NCI-H187 treated with DMSO at 0.1 percent for 48 hours (cell line): ENCODE data around the gene PTTG2.

Source experiments
- DNase-seq: peaks from one replicate; lab custom pipeline; 2025; lab: John Stamatoyannopoulos, UW

PTTG2 gene

DNA sequence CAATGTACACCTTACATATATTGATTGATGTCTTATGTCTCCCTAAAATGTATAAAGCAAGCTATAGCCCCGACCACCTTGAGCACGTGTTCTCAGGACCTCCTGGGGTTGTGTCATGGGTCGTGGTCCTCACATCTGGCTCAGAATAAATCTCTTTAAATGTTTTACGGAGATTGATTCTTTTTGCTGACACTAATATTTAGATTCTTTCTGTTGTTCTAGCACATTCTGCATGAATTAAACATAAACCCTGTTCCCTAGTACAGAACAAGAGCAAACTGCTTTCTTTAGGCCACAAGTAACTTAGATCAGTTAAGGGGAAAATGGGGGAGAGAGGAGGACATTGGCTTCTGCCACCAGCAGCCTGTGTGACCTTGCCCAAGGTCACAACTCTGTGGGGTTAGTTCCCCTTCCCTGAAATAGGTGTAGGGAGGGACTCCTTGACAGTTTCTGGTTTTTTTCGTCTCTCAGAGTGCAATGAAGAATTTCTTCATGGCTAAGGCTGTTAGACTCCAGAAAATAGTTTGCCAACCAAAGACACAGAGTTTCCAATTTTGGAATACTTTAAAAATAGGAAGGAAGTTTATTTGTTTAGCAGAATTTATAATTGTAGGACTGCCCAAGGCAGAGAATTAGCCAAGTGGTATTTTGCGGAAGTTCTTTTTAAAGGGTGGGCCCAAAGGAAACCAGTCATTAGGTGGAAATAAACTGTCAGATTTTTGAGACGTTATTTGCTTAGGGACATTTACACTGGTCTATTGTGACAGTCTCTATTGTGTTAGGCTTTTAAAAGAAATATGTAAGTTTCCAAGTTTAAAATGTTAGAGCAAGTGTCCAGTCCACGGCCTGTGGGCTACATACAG lies 29.4 kb downstream of the PTTG2 start:
- DNase-seq: no peak

DNA sequence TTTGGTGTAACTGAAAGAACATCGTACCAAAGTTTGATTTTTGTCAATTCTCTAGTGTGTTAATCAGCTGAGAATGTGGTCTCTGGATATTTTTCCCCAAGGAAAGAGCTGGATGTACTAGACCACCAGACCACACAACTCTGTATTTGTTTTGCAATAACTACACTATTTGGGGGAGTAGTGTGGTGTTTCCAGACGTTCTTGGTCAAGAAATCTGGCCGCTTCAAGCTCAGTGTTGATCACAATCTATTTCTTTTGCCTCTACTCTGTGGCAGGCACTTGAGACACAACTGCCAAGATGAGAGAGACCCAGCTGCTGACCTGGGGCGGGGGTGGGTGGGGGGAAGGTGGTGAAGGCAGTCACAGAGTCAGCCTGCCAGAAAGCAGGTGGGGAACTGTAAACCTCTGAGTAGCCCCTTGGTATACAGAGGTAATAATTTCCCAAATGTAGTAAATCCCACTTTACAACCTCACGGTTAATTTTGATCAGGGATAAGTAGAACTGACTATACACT lies 30.6 kb downstream of the PTTG2 start:
- no peak for DNase-seq

DNA sequence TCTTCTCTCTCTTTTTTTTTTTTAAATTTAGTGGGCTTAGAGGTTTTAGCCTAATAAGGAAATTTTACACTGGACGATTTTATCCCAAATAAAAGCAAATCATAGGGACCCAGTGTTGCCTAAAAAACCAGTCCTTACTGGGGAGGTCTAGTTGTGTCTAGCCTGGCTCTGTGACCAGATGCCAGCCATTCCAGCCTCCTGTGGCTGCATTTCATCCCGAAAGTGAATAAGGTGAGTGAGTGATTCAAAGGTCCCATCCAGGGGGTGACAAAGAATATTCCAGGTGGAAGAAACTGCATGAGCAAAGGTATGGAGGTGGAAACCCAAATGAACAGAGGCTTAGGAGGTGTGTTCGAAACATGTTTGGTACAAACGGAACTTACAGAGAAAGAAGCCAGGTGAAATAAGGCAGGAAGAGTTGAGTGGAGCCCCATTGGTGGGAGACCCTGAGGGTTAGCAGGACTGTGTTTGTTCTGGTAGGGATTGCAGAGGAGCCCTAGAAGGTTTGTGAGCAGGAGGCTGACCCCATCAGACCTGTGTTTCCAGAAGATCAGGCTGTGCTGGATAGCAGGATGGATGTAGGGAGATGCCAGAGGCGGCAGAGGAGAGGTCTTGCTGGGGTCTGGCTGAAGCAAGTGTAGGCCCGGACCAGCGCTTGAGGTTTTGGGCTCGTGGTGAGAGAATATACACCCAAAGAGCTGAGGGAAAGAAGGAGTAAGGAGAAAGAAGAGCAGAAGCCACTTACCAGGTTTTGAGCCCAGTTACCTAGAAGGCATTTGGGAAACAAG lies 31.6 kb downstream of the PTTG2 start:
- DNase-seq: no peak

DNA sequence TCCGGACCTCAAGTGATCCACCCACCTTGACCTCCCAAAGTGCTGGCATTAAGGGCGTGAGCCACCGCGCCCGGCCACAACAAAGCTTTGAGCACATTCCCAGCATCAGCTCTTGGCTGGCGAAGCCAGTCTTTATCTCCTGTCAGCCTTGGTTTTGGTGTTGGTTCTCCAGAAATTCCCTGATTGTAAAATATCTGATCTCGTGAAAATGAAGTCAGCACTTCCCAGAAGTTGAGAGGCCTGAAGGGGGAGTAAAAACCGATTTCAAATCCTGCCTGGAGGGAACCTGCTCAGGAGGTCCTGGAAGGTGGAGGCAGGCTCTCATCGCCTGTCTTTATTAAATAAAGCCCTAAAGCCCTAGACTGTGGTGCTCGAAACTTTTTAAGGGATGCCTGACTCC lies 33.6 kb downstream of the PTTG2 start:
- no peak for DNase-seq

DNA sequence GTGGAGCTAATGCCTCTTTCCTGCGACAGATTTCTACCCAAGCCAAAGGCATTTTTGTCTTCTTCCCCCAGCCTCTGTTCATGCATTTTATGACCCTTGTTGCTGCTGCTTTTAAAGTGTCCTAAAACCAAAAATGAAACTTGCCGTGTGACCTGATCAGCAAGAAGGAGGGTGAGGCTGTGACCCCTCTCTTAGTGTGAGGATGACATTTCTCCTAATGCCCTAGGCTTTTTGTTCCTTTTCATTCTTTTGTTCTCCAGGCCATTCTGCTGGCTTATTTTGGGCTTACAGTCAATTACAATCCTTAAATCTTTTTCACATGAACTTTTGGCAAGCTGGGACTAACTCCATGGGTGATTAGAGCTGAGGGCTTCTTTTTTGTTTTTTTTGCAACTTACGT lies 34.4 kb downstream of the PTTG2 start:
- no peak for DNase-seq

DNA sequence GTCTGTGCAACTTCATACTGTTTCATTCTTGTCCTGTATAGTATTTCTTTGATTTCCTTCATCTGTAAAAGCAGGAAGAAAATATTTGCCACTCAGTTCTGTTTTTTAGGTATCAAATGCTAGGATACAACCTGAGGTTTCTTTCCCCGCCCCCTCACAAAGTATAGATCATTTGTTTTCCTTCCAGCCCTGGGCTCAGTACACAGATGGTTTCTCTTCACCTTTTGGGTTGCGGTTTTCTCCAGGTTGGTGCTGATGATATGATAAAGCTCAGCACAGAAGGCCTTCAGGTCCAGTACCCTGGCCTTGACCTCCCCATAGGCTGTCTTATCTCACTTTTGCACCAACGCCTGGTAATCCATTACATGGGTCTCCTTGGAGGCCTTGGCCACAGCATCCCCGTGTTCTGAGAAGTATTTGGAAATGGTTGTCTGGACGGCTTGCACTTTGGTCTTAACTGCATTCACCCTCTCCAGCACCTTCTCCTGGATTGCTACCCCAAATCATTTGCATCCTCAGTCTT lies 35.2 kb downstream of the PTTG2 start:
- no peak for DNase-seq

DNA sequence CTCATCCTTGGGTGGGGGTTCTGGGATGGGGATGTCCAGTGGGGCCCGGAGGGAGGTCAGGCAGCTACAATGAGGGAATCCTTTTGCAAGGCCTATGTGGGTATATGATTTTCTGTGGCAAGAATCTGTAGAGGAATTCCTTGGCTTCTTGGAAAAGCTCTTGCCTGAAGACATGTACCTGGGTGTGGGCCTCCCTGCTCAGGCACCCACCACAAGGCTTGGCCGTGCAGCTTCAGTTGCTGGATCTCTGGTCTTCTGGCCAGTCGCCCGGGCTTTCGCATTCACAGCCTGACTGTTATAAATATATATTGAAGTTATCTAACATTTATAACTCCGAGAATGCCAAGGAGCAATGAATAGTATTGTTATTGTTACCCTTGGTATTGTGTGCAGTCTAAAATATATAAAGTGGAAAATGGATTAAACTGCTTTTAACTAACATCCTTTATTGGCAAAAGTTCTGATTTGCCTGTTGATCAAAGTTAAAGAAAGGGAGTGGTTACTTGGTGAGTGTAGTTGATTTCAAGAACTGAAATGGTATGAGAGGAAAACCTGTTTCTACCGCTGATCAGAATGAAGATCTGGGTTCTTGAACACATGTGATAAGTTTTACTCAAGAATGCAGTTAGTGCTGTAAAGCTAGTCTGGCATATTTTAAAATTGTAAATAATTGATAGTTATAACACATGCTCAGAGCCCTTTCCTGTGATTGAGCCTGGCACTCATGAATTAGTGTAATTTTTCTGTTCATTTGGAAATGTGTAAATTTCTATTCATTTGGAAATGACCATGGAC lies 36.0 kb downstream of the PTTG2 start:
- no peak for DNase-seq

DNA sequence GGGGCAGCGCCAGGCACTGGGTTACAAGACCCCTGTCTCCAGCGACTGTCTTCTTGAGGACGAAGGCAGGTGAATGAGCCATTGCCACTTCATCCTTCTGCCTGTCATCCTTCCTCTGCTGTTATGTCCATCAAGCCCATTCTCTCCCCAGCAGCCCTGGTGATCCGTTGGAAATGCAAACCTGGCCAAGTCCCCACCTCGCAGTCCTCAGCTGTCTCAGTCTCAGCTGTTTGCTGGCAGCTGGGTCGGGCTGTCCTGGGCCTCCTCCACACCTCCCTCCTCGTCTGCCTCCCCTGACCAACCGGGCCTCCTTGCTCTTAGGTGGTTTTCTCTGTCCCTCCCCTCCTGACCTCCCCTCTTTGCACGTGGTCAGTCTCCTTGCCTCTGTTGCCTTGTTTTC lies 38.0 kb downstream of the PTTG2 start:
- DNase-seq: no peak

DNA sequence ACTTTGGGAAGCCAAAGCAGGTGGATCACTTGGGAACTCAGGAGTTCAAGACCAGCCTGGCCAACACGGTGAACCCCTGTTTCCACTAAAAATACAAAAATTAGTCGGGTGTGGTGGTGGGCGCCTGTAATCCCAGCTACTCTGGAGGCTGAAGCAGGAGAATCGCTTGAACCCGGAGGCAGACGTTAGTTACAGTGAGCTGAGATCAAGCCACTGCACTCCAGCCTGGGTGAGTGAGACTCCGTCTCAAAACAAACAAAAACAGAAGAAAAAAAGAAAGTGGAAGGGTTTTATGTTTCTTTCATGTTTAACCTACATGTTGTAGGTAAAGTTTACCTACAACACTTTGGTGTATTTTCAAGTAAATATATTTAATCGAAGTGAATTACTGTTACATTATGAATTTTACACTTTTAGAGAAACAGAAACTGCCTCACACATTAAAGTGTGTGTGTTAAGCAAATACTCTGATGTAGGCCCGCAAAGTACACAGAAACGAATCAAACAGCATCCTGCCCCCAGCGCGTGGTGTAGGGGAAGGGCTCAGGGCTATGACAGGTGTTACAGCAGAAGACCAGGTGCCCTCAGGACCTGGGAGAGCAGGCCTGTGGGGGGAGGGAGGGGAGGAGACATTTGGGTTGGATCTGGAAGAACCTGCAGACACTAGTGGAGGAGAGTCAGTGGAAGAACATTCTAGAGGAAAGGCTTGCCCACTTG lies 39.0 kb downstream of the PTTG2 start:
- DNase-seq: no peak

DNA sequence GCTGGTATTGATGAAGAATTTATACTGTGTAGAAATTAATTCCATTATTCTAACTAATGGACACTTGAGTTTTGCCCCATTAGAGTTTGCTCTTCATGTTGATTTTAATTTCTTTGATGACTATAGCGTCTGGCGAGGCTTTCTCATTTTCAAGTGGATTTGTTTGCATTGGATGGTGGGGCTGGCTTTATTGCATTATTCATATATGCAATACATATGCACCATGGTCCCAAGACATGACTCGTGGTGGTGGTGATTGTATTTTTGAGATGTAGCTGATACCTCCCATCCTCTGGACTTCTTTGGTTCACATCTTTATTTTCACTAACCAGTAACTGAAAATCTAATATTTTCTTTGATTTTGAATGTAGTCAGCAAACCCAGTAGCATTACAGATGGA lies 39.8 kb downstream of the PTTG2 start:
- DNase-seq: no peak

DNA sequence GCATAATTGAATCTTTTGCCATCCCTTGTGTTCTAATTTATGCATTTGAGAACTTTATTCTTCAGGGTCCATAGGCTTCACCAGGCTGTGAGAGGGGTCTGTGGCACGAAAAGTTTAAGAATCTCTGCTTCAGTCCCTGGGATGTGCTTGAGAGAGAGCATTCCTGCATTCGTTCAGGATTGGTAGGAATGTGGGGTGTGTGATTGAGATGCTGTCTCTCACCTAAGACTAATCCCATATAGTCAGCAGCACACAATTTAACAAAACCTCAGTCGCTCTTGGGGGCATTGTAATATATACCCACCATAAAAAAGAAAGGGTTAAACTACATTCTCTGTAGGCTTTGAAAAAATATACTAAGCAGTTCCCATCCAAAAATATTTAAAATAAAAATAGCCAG lies 41.7 kb downstream of the PTTG2 start:
- DNase-seq: no peak

DNA sequence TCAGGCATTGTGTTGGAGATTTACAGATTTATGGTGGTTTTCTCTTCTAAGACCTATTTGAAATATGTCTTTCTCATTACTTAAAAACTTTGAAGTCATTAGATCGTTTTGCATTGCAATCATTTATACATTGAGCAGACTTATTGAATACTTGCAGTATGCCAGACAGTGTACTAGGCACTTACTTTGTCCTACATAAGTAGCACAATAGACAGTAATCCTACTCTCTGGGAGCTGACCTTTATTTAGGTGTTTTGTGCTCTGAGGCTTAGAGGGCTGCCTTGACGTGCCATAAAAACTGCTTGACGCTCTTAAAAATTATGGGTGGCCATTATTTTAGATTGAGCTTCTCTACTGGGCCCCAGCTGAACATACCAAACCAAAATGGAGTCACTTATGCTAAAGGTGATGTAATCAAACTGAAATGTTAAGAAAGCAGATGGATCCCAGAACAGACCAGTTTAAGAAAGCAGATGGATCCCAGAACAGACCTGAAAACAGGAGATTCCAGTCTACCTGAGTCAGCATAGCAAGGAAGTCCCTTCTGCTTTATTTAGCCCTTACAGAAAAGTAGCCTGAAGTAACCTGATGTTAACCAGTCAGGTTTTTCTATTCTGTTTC lies 42.4 kb downstream of the PTTG2 start:
- no peak for DNase-seq

DNA sequence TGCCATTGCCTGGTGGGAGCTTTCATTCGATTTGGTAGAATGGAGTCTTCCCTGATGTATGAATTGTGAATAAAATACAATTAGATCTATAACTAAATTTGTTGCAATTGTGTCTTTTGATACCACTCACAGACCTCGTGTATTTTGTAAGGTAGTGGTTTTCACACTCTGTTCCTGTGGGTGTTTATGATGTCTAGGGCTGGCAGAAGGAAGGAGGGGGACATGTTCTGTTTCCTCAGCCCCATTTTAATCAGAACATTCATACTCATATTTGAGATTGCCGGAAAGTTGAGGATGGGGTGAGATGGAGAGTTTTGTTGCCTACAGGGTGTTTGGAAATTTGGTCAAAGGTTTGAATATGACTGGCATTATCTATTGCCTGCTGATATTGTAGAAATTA lies 42.9 kb downstream of the PTTG2 start:
- DNase-seq: no peak

DNA sequence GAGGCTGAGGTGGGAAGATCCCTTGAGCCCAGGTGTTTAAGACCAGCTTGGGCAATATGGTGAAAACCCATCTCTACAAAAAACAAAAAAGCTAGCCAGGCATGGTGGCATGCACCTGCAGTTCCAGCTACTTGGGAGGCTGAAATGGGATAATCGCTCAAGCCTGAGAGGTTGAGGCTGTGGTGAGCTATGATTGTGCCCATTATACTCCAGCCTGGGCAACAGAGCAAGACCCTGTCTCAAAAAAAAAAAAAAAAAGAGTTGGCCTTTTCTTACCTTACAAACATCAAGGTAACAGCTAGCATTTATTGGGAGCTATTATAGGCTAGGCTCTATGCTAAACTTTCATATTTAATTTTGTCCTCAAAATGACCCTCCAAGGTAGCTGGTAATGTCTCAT lies 43.4 kb downstream of the PTTG2 start:
- no peak for DNase-seq

DNA sequence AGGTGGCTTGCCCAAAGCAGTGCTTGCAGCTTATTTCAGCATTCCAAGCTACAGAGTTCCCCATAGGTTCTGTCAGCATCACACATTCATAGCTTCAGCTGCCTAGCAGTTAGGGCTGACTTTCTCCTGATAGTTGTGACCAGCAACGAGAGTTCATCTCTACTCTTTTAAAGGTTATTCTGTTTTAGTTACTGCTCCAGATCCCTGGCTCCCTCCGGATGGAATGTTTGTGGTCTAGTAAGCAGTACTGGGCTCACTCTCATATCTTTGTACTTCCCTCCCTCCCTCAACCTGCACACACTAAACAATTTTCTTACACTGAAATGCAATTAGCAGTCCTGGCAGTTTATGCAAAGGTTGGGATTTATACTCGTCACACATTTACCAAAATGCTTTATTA lies 43.9 kb downstream of the PTTG2 start:
- DNase-seq: no peak

DNA sequence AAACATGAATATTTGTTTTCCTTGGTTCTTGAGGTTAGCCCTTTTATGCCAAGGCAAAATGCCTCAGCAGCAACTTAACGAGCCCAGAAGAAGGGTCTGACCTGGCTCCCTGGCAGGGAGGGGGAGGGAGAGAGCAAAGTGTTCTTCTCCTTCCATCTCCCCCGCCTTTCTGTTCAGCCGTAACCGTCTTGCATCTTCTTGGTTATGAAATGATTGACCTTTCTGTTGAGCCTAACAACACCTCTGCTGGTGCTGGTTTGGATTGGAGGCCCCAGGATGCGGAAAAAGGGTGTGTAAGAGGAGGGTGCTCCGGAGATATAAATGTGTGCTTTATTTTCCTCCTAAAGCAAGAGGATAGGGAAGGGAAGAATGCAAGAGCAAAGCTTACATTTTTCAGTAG lies 44.7 kb downstream of the PTTG2 start:
- no peak for DNase-seq

DNA sequence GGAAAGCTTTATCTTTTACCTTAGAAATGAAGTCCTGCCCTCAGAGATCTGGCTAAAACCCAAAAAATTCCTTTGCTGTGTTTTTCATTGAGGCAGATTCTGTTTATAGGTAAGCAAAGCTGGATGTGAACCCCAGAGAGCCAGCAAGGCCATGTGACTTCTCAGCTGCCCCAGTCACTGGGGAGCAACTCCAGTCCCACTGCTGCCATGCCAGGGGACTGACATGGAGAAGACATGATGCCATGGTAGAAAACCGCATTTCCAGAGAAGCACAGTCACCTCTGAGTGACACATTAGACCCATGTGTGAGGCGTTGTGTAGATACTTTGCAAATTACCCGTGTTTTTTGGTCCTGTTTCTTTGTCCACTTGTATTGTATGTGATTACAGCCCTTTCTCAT lies 45.4 kb downstream of the PTTG2 start:
- no peak for DNase-seq

DNA sequence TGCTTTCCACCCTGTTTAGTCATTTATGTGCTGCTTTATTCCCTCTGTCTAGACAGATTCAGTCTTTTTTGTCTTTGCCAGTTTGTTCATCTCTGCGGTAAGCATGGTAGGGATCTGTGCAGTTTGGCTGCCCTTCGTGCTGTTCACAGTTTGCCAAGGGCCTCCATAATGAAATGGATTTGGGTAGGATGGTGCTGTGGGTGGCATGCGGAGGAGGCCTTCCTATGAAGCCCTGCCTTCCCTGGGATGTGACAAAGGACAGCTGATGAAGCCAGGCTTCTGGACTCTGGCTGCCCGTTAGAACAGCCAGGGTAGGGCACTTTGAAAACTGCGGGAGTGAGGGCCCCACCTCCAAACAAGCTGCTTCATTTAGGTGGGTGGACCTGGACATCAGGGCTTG lies 47.4 kb downstream of the PTTG2 start:
- no peak for DNase-seq

DNA sequence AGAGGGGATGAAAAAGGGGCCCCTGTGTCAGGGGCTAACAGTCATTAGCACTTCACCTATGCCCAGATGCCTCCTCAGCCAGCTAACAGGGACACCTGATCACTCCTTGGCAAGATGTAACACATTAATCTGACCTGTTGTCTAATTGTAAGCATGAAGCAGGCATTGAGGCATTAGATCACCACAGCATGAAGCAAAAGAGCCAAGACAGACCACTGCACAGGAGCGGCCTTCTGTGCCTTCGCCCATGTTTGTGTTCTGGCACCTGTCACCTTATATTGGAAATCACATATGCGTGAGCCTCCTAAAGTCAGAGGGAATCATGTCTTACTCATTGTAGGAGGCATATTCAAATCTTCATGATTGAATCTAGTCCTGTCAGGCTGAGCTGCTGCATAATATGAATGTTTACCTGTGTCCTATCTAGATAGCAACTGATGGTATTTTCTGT lies 48.4 kb downstream of the PTTG2 start:
- DNase-seq: no peak

DNA sequence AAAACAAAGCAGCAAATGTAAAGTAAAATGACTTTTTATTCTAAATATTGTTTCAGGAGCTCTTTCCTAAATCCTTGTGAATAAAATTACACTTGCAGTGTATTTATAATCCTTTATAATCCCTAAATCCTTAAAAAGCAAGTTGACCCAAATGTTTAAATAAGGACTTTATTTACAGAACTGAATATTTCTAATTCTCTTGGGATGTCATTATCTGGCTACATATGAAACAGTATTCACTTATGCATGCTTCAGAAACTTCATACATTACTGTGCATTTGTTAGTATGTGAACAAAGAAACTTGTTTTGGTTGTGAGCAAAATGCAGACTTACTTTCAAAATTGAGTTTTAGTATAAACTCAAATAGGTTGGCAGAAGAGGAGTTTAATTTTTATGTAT lies 49.2 kb downstream of the PTTG2 start:
- DNase-seq: no peak

DNA sequence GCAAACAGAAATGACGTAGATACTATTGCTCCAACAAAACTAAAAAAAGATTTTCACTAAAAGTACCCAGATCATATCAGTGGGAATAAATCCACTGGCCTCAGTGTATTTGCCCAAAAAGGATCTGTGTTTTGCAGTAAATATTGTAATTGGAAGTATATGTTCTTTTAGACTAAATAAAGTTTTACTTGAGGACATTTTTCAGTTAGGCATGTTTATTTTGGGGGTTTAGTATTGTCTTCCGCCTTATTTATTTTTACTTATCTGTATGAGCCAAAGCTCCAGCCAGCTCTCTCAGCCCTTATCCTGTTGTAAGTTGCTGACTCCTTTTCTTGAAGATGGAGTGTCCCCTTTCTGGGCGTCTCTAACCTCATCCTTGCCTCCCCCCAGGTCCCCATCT lies 49.8 kb downstream of the PTTG2 start:
- no peak for DNase-seq
